CD4-positive, CD25-positive, alpha-beta regulatory T cell (primary cell): ENCODE results near the gene DIABLO. TPM values are rescaled to one million over a fixed set of nuclear protein-coding genes. Genes with fewer than 3 reads are reported as not detected.

Experiments
- ATAC-seq, 2 donors: fragments of 150-1000 bp; cut with Tn5 transposase; one replicate each; pipeline ENCODE4 v1.10.0; 2021; ENCODE audit warnings: low read depth in 2 of 2, moderate number of reproducible peaks in 2 of 2, moderate library complexity in 1 of 2
- DNase-seq, 3 donors: peaks; one replicate each; pipeline versions ENCODE4 v3.0.0 to v3.0.0-alpha.2; 2012 to 2022; ENCODE audit warnings: mixed read lengths in 1 of 3
- H3K27ac ChIP-seq: one replicate; pipeline ENCODE4 v1.7.0; 2013; ENCODE audit warnings: mild to moderate bottlenecking, low read length; ENCODE audit not compliant: insufficient read depth, poor library complexity, severe bottlenecking
- H3K27me3 ChIP-seq: one replicate; pipeline ENCODE4 v1.7.0; 2013; ENCODE audit warnings: low read length; ENCODE audit not compliant: control insufficient read depth, insufficient read depth
- H3K36me3 ChIP-seq: one replicate; pipeline ENCODE4 v1.7.0; 2013; ENCODE audit warnings: mild to moderate bottlenecking, low read length, moderate library complexity; ENCODE audit not compliant: control insufficient read depth, insufficient read depth
- H3K4me1 ChIP-seq: 2 replicates; pipeline ENCODE4 v1.7.0; 2013; ENCODE audit warnings: mild to moderate bottlenecking, low read length; ENCODE audit not compliant: insufficient read depth, control insufficient read depth, poor library complexity, severe bottlenecking
- H3K4me3 ChIP-seq: one replicate; pipeline ENCODE4 v1.7.0; 2013; ENCODE audit warnings: low read depth, mild to moderate bottlenecking, low read length, moderate library complexity
- H3K9me3 ChIP-seq, 2 experiments: 1 replicate in 1 of 2; 2 replicates in 1 of 2; pipeline ENCODE4 v1.7.0; 2013; ENCODE audit warnings: low read length in 2 of 2, mild to moderate bottlenecking in 1 of 2, moderate library complexity in 1 of 2; ENCODE audit not compliant: control insufficient read depth in 2 of 2
- H3K27ac Mint-ChIP-seq, 3 donors: one replicate each; pipeline ENCODE4 v1.8.0; 2020 to 2022; ENCODE audit warnings: mild to moderate bottlenecking in 3 of 3, mixed read lengths in 3 of 3, moderate library complexity in 2 of 3
- H3K27me3 Mint-ChIP-seq: one replicate; pipeline ENCODE4 v1.8.0; 2022; ENCODE audit warnings: mild to moderate bottlenecking, mixed read lengths
- H3K36me3 Mint-ChIP-seq: one replicate; pipeline ENCODE4 v1.8.0; 2020; ENCODE audit warnings: mixed read lengths
- H3K4me1 Mint-ChIP-seq, 4 donors: one replicate each; pipeline ENCODE4 v1.8.0; 2020 to 2022; ENCODE audit warnings: mixed read lengths in 4 of 4, mild to moderate bottlenecking in 1 of 4
- H3K4me3 Mint-ChIP-seq, 4 donors: one replicate each; pipeline ENCODE4 v1.8.0; 2020 to 2022; ENCODE audit warnings: mild to moderate bottlenecking in 4 of 4, mixed read lengths in 4 of 4, moderate library complexity in 3 of 4
- H3K9me3 Mint-ChIP-seq, 7 donors: one replicate each; pipeline ENCODE4 v1.8.0; 2020 to 2022; ENCODE audit warnings: mixed read lengths in 7 of 7, mild to moderate bottlenecking in 3 of 7, moderate library complexity in 2 of 7
- polyA plus RNA-seq, 4 donors: library from polyadenylated mRNA; unstranded; fragments of 300-500 nt; fragmentation: Illumina TruSeq; gene quantifications; one replicate each; pipeline ENCODE4 v1.2.3, GENCODE V29; 2021
- total RNA-seq: library from RNA; stranded (reverse); gene quantifications from one replicate; pipeline ENCODE4 v1.2.3, GENCODE V29; 2022

Gene DIABLO
- total and polyA plus RNA-seq, 5 donors from 2014 or later: 63.6 to 80.5 (median 73.3) TPM

- peaks cover 28% of the 10 kb centered on the region for H3K36me3 Mint-ChIP-seq
Observed at GRCh38 chr12:122215771-122216170, 10.1 kb downstream of the DIABLO start.

GRCh38 chr12:122208073-122208820 is 17.6 kb downstream of the DIABLO start:
- no peak overlapping the region for H3K4me3 ChIP-seq
- no peaks in the 10 kb centered on the region for H3K27me3 ChIP-seq
- H3K36me3 ChIP-seq: peaks cover 48% of the 10 kb centered on the region
- H3K9me3 ChIP-seq: no peaks in the 10 kb centered on the region
- peaks cover 4% of the 10 kb centered on the region for H3K4me1 ChIP-seq
- Mint-ChIP-seq H3K4me1 (peaks cover 0 to 10% (median 6%) of the 10 kb centered on the region in 4 donors), H3K27me3 (peaks cover 10% of the 10 kb centered on the region), H3K4me3 (peak overlapping the region in 2 of 4 donors; percentile 35 to 38), H3K36me3 (peaks cover 25% of the 10 kb centered on the region), H3K27ac (peak overlapping the region in 2 of 3 donors; percentile 19 to 71), H3K9me3 (peaks cover 0 to 2% (median 0%) of the 10 kb centered on the region in 7 donors)
- no peak overlapping the region for H3K27ac ChIP-seq
- ATAC-seq (no peak), DNase-seq (no peak)

More at GRCh38 chr12:122215771-122216170, 10.1 kb downstream of the DIABLO start:
- no peak overlapping the region for H3K4me3 ChIP-seq
- no peaks in the 10 kb centered on the region for H3K9me3 Mint-ChIP-seq
- no peaks in the 10 kb centered on the region for H3K27me3 Mint-ChIP-seq
- H3K27ac Mint-ChIP-seq: no peak overlapping the region
- peaks cover 0 to 8% (median 5%) of the 10 kb centered on the region in 4 donors for H3K4me1 Mint-ChIP-seq
- H3K4me3 Mint-ChIP-seq: no peak overlapping the region
- ATAC-seq (no peak), DNase-seq (no peak)
- H3K27me3 ChIP-seq: no peaks in the 10 kb centered on the region
- no peak overlapping the region for H3K27ac ChIP-seq
- peaks cover 75% of the 10 kb centered on the region for H3K36me3 ChIP-seq
- no peaks in the 10 kb centered on the region for H3K4me1 ChIP-seq
- no peaks in the 10 kb centered on the region for H3K9me3 ChIP-seq

GRCh38 chr12:122207391-122207790 is 18.5 kb downstream of the DIABLO start:
- Histone ChIP-seq H3K36me3 (peaks cover 40% of the 10 kb centered on the region), H3K4me3 (no peak overlapping the region), H3K27ac (no peak overlapping the region), H3K4me1 (peaks cover 13% of the 10 kb centered on the region), H3K27me3 (peaks cover 2% of the 10 kb centered on the region), H3K9me3 (no peaks in the 10 kb centered on the region)
- Mint-ChIP-seq H3K9me3 (peaks cover 0 to 2% (median 0%) of the 10 kb centered on the region in 7 donors), H3K27me3 (peaks cover 19% of the 10 kb centered on the region), H3K4me1 (peaks cover 0 to 16% (median 6%) of the 10 kb centered on the region in 4 donors), H3K36me3 (peaks cover 24% of the 10 kb centered on the region), H3K4me3 (peak overlapping the region in 1 of 4 donors; percentile 63), H3K27ac (peak overlapping the region in 2 of 3 donors; percentile 18 to 20)
- DNase-seq (no peak), ATAC-seq (no peak)

- peaks cover 36% of the 10 kb centered on the region for H3K36me3 ChIP-seq
- peaks cover 4% of the 10 kb centered on the region for H3K27me3 ChIP-seq
- ATAC-seq: no peak
- Mint-ChIP-seq H3K4me3 (peak overlapping the region in 2 of 4 donors; percentile 10 to 63), H3K27ac (peak overlapping the region in 1 of 3 donors; percentile 18), H3K27me3 (peaks cover 23% of the 10 kb centered on the region), H3K9me3 (peaks cover 0 to 2% (median 0%) of the 10 kb centered on the region in 7 donors), H3K4me1 (peaks cover 0 to 17% (median 6%) of the 10 kb centered on the region in 4 donors), H3K36me3 (peaks cover 20% of the 10 kb centered on the region)
- H3K9me3 ChIP-seq: no peaks in the 10 kb centered on the region
- no peak overlapping the region for H3K4me3 ChIP-seq
- H3K27ac ChIP-seq: no peak overlapping the region
- peaks cover 13% of the 10 kb centered on the region for H3K4me1 ChIP-seq
- DNase-seq: no peak
Observed at GRCh38 chr12:122206976-122207375, 18.9 kb downstream of the DIABLO start.

GRCh38 chr12:122206111-122206881 is 19.6 kb downstream of the DIABLO start:
- Mint-ChIP-seq H3K4me1 (peaks cover 0 to 17% (median 6%) of the 10 kb centered on the region in 4 donors), H3K36me3 (peaks cover 17% of the 10 kb centered on the region), H3K27ac (peak overlapping the region in 1 of 3 donors; percentile 95), H3K4me3 (peak overlapping the region in 1 of 4 donors; percentile 41), H3K9me3 (peaks cover 0 to 2% (median 0%) of the 10 kb centered on the region in 7 donors), H3K27me3 (peaks cover 30% of the 10 kb centered on the region)
- no peak overlapping the region for H3K27ac ChIP-seq
- H3K36me3 ChIP-seq: peaks cover 29% of the 10 kb centered on the region
- H3K4me1 ChIP-seq: peaks cover 13% of the 10 kb centered on the region
- H3K4me3 ChIP-seq: no peak overlapping the region
- peaks cover 4% of the 10 kb centered on the region for H3K27me3 ChIP-seq
- H3K9me3 ChIP-seq: no peaks in the 10 kb centered on the region
- DNase-seq (no peak), ATAC-seq (no peak)

- H3K4me3 ChIP-seq: no peak overlapping the region
- H3K4me1 ChIP-seq: peaks cover 13% of the 10 kb centered on the region
- no peak for DNase-seq
- Mint-ChIP-seq H3K4me3 (peak overlapping the region; percentile 74 to 88 (median 84)), H3K9me3 (peaks cover 0 to 2% (median 0%) of the 10 kb centered on the region in 7 donors), H3K36me3 (peaks cover 17% of the 10 kb centered on the region), H3K27ac (peak overlapping the region in 2 of 3 donors; percentile 26 to 69), H3K27me3 (peaks cover 32% of the 10 kb centered on the region), H3K4me1 (peaks cover 0 to 17% (median 6%) of the 10 kb centered on the region in 4 donors)
- no peak for ATAC-seq
- no peak overlapping the region for H3K27ac ChIP-seq
- H3K36me3 ChIP-seq: peaks cover 21% of the 10 kb centered on the region
- H3K9me3 ChIP-seq: no peaks in the 10 kb centered on the region
- H3K27me3 ChIP-seq: peaks cover 4% of the 10 kb centered on the region
Observed at GRCh38 chr12:122205053-122205925, 20.6 kb downstream of the DIABLO start.
